Embryonic facial prominence (tissue), 1 donor: Measurements from ENCODE around the gene MB.

Experiments
- DNase-seq: peaks from one replicate; pipeline ENCODE4 v3.0.0-alpha.2; 2016; ENCODE audit errors: extremely low spot score

Gene MB

DNA sequence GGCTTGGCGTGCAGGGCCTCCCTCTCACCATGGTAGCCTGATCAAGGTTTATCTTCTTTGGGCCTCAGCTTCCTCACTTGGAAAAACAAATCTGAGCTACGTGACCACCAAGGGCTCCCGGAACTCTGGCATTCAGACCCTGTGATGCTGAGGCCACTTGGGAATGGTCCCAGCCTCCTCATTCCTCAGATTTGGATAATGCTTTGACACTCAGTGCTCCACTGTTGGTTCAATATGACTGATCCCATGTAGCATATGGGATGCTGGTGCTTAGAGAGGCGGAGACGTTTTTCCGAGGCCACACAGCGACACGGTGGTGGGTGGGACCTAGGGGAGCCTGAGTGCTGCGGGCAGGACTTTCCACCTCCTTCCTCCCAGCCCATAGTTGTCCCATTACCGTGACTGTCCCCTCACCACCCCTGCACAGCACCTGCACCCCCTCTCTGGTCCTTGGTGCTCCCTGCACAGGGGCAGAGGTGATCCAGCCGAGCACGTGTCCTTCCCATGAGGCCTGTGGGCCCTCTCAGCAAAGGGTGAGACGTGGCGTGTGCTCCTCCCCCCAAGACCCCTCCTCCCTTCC lies 23.1 kb downstream of the MB start:
- DNase-seq = no peak

DNA sequence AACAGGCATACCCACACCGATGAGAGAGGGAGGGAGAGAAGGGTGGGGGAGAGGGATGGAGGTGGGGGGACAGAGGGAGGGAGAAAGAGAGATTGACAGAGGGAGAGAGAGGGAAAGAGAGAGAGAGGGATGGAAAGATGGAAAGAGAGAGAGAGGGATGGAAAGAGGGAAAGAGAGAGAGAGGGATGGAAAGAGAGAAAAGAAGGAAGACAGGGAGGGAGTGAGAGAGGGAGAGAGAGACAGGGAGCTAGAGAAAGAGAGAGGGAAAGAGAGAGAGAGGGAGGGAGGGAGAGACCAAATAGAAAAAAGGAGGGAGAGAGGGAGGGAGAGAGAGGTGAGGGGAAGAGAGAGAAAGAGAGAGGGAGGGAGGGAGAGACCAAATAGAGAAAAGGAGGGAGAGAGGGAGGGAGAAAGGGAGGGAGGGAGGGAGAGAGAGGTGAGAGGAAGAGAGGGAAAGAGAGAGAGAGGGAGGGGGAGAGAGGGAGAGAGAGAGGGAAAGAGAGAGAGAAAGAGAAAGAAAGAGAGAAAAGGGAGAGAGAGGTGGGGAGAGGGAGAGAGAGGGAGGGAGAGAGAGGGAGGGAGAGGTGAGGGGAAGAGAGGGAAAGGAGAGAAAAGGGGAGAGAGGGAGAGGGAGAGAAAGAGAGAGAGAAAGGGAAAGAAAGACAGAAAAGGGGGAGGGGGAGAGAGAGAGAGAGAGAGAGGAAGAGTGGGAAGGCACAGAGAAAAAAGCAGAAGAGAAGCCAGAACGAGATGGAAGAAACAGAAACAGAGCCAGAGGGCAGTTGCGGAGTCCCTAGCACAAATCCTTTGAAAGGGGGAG lies 23.8 kb downstream of the MB start:
- DNase-seq = no peak

DNA sequence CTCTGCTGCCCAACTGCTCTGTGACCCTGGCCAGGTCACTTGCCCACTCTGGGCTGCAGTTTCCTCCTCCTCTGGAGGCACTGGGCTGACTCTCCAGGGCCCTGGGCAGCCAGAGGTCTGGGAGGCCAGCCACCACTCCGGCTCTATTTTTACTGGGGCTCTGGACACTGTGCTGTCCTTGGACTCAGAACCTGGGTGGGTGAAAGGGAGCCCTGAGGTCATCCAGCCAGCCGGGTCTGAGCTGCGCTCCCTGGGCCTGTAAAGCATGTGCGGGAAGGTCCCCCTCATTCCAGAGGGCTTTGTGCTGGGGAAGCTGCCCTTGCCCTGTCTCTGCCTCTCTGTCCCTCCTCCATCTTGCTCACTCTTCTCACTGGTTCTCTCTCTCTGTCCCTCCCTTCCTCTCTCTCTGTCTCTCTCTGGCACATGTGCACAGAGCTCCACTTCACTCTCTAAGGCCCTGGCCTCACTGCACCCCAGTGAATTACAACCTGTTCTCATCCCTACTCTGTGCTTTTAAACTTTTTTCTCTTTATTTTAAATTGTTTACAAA lies 24.6 kb downstream of the MB start:
- DNase-seq = no peak

DNA sequence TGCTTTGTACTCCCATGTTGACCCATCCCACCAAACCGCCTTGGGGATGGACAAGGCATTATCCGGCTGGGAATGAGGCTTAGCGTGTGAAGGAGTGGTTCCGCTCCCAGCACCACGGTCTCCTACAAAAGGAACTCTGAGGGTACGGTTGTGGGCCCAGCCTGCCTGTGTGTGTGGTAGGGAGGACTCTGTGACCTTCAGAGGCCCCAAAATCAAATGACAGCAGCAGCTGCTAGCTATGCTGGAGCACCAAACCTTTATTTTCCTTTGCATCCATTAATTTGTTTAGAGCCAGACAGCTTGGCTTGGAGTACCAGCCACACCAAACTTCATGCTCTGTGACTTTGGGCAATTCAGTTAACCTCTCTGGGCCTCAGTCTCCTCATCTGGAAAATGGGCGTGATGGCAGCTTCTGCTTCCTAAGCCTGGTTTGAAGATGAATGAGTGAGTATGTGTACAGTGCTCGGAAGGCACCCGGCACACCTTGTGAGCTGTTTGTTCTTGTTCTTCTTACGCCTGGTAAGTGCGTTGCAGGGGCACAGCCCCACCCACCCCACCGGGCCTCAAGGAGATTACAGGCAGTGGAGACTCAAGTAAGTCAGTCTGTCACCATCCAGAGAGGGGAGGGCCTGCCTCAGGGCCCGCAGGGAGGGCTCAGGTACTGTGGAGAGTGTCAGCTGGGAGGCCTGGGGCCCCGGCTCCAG lies 25.3 kb downstream of the MB start:
- no peak for DNase-seq

DNA sequence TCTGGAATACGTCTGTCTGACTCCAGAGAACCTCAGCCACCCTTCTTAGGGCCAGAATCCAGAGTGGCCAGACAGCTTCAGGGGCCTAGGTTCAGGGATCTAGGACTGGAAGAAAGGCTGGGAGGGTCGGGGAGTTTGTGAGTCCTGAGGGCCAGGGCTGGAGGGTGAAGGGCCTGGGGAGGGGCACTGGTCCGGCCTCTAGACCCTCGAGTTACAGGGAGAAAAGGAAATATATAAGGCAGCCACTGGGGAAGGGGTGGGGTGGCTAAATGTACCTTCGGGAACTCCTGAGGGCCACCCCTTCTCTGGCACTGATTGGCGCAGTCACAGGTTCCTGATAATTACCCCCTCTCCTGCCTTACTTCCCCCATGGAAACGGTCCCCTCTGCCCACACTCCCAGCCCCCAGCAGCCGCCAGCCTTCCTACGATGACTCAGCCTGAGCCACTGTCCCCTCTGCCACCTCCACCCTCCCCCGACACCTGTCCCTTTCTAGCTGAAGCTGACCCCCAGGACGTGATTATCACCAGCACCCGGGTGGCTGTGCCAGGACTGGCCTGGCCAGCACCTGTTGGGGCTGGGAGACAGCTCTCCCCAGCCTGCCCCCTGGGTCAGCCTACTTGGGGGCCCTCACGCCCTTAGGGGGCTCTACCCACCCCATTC lies 26.4 kb downstream of the MB start:
- no peak for DNase-seq

DNA sequence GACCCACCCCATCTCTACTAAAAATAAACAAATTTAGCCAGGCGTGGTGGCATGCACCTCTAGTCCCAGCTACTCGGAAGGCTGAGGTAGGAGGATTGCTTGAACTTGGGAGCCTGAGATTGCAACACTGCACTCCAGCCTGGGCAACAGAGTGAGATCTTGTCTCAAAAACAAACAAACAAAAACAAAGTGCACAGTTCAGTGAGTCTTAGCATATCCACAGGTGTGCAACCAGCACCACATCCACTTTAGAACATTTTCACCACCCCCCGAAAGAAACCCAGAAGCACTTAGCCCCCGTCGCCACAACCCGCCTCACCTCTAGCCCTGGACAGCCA lies 27.4 kb downstream of the MB start:
- no peak for DNase-seq

DNA sequence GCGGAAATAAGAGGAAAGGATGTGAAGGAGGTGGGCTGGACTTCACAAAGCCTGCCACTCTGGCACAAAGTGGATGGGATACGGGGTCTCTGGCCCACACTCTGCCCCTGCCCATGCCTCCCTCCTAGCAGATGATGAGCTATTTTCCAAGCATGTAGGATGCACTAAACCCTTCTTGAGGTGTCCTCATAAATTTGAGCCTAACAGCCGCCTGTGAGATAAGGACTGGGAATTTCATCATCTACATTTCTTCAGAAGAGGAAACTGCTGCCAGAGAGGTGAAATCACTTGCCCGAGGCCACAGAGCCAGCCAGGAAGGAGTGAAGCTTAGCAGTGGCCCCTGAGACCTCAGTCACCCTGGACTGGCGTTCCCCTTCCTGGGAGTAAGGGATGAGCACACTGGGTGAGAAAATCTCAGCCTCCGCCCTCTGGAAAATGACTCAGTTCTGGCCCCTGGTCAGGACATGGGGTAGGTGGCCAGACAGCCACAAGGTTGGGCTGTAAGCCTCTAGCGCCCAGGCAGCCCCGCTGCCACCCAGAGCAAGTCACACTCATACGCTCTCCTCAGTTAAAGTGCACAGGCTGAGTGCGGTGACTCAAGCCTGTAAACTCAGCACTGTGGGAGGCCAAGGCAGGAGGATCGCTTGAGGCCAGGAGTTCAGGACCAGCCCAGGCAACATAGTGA lies 27.9 kb downstream of the MB start:
- DNase-seq = no peak

DNA sequence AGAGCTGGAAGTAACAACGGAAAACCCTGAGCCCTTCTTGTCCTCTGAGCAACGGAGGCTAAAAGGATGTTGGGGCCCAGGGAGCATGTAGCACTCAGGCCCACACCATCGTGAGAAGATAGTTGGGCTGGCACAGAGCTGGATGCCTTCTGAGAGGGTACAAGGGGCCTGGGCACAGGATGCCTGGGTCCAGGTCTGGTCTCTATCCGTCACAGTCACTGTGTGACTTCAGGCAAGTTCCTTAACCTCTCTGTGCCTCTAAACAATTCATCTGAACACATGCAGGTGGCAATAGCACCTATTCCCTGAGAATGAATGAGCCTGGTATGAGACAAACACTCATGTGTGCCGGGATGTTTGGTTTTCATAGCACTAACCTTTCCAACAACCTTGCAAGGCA lies 29.2 kb downstream of the MB start:
- no peak for DNase-seq

DNA sequence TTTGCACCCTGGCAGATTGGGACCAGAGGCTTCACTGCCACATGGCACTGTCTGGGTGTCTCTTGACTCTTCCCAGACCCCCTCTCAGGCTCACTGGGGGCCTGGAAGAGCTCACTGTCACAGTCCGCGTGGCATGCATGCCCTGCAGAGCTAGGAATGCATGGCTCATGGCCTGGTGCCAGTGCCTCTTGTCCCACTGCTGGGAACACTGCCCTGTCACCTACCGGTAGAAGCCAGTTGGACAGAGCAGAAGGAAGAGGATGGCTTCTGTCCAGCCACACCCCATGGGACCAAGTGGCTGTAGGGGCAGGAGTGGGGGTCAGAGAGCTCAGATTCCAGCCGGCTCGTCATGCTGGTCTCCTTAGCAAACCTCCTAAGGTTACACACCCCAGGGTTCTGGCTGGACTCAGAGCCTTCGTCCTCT lies 29.7 kb downstream of the MB start:
- DNase-seq = no peak

DNA sequence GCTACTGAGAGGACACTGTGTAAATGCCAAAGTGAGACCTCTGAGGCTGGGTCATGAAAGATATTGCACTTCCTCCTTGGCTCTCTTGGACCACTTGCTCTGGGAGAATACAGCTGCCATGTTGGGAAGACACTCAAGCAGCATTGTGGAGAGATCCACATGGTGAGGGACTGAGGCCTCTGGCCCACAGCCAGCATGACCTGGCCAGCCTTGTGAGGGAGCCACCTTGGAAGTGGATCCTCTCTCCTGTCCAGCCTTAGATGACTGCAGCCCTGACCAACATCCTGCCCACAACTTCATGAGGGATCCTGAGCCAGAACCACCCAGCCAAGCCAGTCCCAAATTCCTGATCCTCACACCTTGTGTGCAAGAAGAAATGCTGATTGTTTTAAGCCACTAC lies 30.4 kb downstream of the MB start:
- no peak for DNase-seq

DNA sequence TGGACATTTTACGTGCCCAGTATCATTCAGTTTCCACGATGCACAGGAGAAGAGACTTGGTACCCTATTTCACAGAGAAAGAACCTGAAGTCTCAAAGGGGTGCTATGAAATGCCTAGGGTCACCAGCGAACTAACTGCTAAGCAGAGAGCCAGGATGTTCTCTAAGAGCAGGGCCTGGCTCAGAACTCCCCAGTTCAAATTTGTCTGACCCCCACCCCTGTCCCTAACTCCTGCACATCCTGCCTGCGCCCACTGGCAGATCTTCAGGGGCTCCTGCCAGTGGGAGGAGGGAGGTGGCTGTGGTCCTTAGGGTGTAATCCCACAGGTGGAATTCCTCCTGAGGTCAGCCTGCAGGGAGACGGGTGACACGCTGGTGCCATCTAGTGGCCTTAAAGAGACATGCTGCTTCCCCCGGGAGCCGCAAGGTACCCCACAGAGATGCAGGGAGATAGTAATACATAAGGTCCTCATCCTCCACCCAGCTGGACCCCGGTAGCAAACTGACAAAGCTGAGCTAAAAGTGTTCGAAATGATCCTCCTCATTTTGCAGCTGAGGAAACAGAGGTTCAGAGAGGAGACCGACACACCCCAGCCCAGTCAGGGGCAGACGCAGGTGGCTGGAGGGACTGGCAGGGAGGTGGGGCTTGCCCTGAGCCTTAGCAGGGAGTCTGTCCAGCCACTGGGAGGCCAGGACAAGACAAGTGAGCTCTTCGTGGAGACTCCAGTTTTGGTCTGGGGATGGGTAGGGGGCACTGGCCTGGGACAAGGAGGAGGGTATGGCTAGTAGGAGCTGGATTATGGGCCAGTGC lies 34.1 kb downstream of the MB start:
- no peak for DNase-seq

DNA sequence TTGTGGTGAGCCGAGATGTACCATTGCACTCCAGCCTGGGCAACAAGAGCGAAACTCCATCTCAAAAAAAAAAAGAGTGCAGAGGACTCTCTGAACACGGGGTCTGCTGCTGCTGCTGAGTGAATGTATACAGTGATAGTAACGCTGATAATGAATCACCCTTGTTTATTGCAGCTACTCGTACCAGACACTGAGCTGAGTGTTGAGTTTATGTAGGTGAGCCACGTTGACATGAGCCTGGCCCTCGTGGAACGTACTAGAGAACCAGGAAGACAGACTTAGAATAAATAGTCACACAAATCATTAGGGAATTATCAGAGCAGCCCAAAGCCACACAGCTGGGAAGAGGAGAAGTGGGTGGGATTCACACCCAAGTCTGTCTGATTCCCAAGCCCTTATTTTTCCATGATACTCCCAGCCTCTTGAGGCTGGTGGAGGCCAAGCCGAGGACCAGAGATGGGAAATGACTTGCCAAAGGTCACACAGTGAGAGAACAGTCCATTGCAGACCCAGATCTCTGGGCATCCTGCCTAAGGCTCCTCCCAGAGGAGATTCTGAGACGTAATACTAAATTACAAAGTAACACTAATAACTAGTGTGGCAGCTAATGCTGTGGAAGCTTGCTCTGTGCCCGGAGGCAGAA lies 34.8 kb downstream of the MB start:
- DNase-seq = no peak

DNA sequence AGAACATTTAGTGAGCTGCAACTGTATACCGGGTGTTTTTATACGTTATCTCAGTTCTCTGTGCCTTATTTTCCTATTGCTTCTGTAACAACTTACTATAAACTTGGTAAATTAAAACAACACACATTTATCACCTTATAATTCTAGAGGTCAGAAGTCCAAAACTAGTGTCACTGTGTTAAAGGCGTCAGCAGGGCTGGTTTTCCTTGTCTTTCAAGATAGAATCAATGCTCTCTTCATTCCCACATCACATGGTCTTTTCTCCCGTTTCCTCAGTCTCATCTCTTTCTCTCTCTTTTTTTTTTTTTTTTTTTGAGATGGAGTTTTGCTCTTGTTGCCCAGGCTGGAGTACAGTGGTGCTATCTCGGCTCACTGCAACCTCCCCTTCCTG lies 36.1 kb downstream of the MB start:
- no peak for DNase-seq

DNA sequence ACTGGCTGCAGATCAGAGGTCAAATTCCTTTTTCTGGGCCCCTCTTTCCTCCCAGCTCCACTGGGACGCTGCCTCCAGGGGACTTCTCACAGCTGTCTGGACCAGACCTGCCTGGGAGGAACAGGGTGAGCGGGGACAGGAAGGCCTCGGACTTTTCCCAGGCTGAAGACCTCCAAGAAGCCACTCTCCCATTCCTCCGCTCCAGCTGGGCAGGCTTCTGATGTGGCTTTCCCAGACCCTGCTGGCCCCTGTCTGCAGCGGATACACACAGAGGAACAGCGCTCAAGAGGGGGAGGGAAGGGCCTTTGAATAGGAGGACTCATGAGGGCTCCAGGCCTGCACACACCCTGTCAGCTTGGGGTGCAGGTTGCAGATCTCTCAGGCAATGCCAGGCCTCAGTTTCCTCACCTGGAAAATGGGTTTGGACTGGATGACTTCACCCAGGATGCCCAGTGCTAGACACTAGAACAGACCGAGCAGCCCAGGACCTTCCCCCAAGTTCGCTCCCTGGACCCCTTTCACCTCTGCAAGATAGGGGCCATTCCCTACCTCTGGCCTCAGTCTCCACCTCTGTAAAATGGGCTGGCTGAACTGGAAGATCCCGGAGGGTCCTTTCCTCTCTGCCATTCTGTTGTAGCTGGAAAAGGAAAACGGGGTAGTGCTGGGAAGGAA lies 36.6 kb downstream of the MB start:
- no peak for DNase-seq

DNA sequence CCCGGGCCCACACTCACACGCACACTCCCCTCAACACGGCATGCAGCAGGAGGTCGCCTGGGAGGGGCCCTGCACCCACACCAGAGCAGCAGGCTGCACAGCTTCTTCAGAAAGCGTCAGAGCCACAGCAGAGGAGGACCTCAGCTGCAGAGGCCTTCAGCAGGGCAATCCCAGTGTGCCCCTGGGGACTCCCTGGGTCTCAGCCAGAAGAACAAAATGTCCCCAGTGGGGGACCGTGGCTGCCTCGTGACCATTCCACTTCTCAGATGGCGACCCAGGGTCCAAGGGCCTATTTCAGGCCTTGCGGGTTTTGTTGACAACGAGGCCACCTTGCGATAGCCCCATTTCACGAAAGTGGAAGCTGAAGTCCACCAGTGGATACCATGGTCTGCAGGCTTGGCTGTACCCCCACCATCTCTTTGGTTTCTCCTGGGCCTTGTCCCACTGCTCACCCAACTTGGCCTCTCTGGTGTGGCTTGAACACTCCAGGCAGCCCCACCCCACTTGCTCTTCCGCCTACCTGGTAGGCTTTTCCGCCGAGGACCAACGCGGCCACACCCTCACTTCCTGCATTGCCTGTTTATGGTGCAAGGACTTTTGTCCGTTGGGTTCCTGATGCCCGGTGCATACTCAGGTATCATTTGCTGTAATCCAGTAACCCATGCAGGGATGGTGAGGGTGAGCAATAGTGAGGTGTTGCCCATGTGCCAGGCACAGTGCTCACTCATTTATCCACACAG lies 38.1 kb downstream of the MB start:
- no peak for DNase-seq

DNA sequence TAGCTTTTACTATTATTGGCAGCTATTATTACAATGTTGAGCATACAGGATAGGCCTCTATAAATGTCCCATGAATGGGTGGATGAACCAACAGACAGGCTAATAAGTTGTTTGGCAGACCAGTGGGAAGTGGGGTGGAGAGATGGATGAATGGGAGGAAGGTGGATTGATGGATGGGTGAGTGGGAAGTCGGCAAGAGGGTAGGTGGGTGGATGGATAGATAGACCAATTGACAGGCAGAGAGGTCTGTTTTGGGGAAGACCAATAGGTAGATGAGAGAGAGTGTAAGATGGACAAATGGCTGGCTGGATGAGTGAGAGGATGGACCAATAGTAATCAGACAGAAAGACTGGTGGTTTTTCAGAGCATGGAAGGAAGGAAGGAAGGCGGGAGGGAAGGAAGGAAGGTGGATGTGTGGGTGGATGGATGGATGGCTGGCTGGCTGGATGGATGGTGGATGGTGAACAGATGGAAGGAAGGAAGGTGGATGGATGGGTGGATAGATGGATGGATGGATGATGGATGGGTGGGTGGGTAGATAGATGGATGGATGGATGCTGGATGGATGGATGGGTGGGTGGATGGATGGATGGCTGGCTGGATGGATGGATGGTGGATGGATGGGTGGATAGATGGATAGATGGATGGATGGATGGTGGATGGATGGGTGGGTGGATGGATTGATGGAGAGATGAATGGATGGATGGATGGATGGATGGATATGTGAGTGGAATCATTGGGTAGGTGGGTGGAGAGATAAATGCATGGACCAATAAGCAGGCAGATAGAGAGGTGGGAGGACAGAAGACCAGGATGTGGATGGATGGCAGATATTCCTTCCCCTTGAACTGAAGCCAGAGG lies 39.1 kb downstream of the MB start:
- DNase-seq = no peak

DNA sequence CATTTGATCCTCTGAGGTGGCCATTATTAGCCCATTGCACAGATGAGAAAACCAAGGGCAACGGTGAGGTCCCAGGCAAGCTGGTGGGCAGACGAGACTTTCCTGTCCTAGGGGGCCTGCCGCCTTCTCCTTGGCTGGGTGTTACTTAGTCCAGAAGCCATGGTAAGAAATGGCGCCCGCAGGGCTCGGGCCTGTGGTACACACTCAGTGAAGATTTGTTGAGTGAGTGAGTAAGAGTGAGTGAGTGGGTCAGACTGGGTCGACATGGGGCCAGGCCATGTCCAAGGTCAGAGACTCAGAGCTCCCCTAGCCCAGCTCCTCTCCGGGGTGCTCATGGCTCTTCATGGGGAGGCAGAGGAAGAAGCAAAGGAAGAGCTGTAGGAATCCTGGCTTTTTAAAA lies 40.5 kb downstream of the MB start:
- DNase-seq = no peak

DNA sequence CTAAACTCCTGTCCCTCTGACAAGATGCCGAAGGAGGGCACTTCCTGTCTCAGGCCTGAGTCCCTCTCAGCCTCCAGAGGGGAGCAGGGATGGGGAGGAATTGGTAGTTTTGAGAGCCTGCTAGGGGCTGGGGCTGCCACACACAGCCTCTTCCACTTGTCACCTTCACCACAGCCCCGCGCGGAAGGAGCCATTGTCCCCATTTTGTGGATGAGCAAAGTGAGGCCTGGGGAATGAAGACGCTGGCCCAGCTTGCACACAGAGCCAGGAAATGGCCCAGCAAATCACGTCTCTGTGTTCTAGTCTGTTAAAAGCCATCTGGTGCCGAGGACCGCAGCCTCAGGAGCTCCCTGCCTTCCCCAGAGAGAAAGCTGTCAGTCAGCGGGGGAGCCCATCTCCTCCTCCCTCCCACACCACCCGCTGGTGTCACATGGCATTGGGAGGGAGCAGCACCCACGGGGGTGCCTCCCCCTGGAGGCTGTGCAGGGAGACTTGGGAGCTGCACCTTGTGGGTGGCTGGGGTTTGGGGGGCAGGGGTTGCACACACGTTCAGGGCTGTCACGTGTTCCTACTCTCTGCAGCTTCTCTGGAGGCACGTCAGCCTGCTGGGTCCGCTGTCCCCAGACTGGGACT lies 41.9 kb downstream of the MB start:
- DNase-seq = no peak
